Immature natural killer cell (primary cell): ENCODE measurements around the gene CLDN22. TPM values are rescaled to one million over a fixed set of nuclear protein-coding genes. Genes with fewer than 3 reads are reported as not detected.

ENCODE experiments used
- DNase-seq, 3 donors: peaks; one replicate each; pipeline ENCODE4 v3.0.0; 2022; ENCODE audit warnings: mixed read lengths in 1 of 3
- H3K27ac Mint-ChIP-seq, 6 donors: one replicate each; pipeline ENCODE4 v1.8.0; 2020; ENCODE audit warnings: mixed read lengths in 6 of 6, mild to moderate bottlenecking in 5 of 6, inconsistent platforms in 4 of 6, moderate library complexity in 3 of 6
- H3K27me3 Mint-ChIP-seq, 3 donors: one replicate each; pipeline ENCODE4 v1.8.0; 2020 to 2021; ENCODE audit warnings: low read depth in 3 of 3, mild to moderate bottlenecking in 3 of 3, mixed read lengths in 3 of 3, moderate library complexity in 3 of 3, inconsistent platforms in 1 of 3
- H3K36me3 Mint-ChIP-seq, 3 donors: one replicate each; pipeline ENCODE4 v1.8.0; 2020; ENCODE audit warnings: mixed read lengths in 3 of 3, inconsistent platforms in 2 of 3, mild to moderate bottlenecking in 2 of 3
- H3K4me1 Mint-ChIP-seq, 2 donors: one replicate each; pipeline ENCODE4 v1.8.0; 2020; ENCODE audit warnings: inconsistent platforms in 2 of 2, mild to moderate bottlenecking in 2 of 2, mixed read lengths in 2 of 2, moderate library complexity in 1 of 2
- H3K4me3 Mint-ChIP-seq, 5 donors: one replicate each; pipeline ENCODE4 v1.8.0; 2020; ENCODE audit warnings: mild to moderate bottlenecking in 5 of 5, mixed read lengths in 5 of 5, inconsistent platforms in 3 of 5, moderate library complexity in 3 of 5
- H3K9me3 Mint-ChIP-seq, 6 donors: one replicate each; pipeline ENCODE4 v1.8.0; 2020; ENCODE audit warnings: mild to moderate bottlenecking in 6 of 6, mixed read lengths in 6 of 6, inconsistent platforms in 4 of 6, moderate library complexity in 3 of 6
- polyA plus RNA-seq, 3 donors: library from polyadenylated mRNA; unstranded; fragments of 300-500 nt; fragmentation: Illumina TruSeq; gene quantifications; one replicate each; pipeline ENCODE4 v1.2.3, GENCODE V29; 2021

Gene CLDN22
- polyA plus RNA-seq, 3 donors from 2014 or later = 0.52 TPM; not detected in 2

DNA sequence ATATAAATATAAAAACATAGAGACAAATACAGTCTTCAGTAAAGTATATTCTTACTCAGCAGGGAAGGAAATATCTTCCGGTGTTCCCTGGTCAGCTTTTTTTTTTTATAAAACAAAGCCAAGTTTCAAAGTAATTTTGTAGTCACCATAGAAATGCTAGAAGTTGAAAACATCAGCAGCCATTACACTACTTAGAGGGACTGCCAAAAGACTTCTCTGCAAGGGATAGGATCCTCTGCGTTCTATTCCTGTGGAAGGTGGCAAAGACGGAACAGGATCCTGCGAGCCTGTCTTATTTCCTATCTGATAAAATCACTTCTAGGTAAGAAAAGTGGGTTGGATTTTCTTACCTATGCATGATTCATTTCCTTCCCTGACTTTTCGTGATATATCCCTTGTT is 19.4 kb downstream of the CLDN22 start:
- Mint-ChIP-seq H3K4me3 (no peak overlapping the region), H3K4me1 (no peaks in the 10 kb centered on the region), H3K27ac (no peak overlapping the region), H3K27me3 (peaks cover 0 to 3% (median 2%) of the 10 kb centered on the region in 3 donors), H3K9me3 (no peaks in the 10 kb centered on the region), H3K36me3 (peaks cover 0 to 12% (median 5%) of the 10 kb centered on the region in 3 donors)
- DNase-seq = no peak

DNA sequence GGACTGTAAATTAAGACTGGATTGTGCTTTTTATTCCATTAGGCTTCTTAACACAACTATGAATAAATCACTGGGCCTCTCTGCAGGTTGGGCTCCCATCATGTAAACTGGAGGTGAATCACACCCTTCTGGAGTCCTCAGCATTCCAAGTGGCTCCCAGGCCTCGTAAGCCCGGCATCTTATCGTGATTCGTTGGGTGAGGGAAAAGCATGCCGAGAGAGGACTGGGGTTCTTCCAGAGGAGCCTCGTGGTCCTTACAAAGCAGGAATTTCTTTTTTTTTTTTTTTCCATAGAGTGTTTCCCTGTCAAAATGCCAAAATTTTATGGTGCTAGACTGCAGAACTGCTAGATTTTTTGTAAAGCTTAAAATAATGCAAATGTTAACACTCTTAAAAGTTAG is 20.0 kb downstream of the CLDN22 start:
- H3K36me3 Mint-ChIP-seq = peaks cover 0 to 12% (median 5%) of the 10 kb centered on the region in 3 donors
- no peaks in the 10 kb centered on the region for H3K9me3 Mint-ChIP-seq
- no peak for DNase-seq
- no peaks in the 10 kb centered on the region for H3K4me1 Mint-ChIP-seq
- H3K27ac Mint-ChIP-seq = no peak overlapping the region
- peaks cover 0 to 3% (median 2%) of the 10 kb centered on the region in 3 donors for H3K27me3 Mint-ChIP-seq
- no peak overlapping the region for H3K4me3 Mint-ChIP-seq

DNA sequence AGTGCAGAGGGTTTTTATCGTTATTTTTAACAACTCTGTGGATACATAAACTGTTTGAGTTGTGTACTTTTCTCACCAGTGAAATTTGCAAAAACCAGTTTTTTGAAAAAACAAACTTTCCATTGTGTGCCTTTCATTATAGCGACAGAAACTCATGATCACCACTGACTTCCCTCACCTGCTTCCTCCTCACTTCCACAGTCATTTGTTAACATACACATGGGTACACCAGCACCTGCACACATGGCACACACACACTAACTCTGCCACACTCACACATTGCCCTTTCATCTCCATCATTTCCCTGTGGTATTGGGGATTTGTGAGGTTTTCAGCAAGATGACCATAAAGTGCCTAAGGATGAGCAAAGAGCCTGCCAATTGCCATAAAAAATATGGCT is 20.6 kb downstream of the CLDN22 start:
- DNase-seq = no peak
- Mint-ChIP-seq H3K36me3 (peaks cover 0 to 15% (median 7%) of the 10 kb centered on the region in 3 donors), H3K27me3 (peaks cover 0 to 3% (median 3%) of the 10 kb centered on the region in 3 donors), H3K4me1 (no peaks in the 10 kb centered on the region), H3K27ac (no peak overlapping the region), H3K9me3 (no peaks in the 10 kb centered on the region), H3K4me3 (no peak overlapping the region)

DNA sequence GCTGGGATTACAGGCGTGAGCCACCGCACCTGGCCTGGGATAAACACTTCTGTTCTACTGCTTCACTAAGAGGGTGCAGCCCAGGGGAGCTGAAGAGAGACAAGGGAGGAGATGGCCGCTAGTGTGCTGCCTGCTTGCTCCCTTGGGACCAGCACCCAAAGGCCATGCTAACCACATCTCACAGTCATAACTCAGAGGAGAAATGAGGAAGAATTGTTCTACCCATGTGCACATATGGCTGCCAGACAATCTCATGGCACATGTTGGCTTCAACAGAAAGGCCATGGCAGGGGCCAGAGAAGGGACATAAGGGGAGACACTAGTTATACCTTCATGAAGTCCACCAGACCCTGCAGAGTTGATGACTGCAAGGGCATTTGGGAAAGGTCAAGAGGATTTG is 22.4 kb downstream of the CLDN22 start:
- no peak for DNase-seq
- Mint-ChIP-seq H3K4me3 (no peak overlapping the region), H3K4me1 (no peaks in the 10 kb centered on the region), H3K27me3 (peaks cover 1 to 4% (median 3%) of the 10 kb centered on the region in 3 donors), H3K9me3 (no peaks in the 10 kb centered on the region), H3K27ac (no peak overlapping the region), H3K36me3 (peaks cover 0 to 16% (median 11%) of the 10 kb centered on the region in 3 donors)

DNA sequence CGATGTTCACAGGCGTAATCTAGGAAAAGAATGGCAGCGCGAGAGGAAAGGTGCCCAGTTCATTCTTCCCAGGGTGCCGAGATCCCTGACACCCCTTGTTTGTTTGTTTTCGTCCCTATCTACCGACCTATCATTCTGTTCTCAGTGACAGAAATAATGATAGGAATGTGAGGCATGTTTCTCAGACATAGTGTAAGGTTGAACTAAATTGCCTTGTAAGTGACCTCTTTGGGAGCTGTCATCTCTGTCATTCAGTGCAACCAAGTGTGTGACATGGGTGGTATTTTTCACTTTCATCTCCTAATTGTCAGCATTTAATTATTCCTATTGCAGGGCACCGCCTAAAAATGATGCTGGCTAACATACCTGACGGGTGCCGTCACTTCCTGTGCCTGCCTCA is 24.4 kb downstream of the CLDN22 start:
- Mint-ChIP-seq H3K4me1 (no peaks in the 10 kb centered on the region), H3K4me3 (no peak overlapping the region), H3K27ac (no peak overlapping the region), H3K36me3 (peaks cover 0 to 25% (median 15%) of the 10 kb centered on the region in 3 donors), H3K27me3 (peaks cover 1 to 4% (median 3%) of the 10 kb centered on the region in 3 donors), H3K9me3 (no peaks in the 10 kb centered on the region)
- DNase-seq = no peak

DNA sequence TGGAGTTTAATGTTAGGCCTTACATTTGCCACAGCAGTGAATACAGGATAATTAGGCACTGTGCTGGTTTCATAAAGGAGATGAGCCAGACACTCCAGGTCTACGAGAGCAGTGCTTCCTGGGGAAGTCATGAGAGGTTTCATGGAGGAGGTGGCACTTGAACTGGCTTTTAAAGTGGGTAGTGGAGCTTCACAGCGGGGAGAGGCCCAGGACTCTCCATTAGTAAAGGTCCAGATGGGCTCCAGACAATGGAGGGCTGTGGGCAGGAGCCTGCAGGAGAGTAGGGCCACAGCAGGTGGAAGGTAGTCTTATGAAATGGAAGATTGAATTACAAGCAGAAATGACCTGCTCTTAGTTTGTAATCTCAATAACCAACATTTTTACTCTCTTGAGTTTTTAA is 29.0 kb downstream of the CLDN22 start:
- Mint-ChIP-seq H3K27me3 (peaks cover 1 to 6% (median 2%) of the 10 kb centered on the region in 3 donors), H3K27ac (no peak overlapping the region), H3K4me3 (no peak overlapping the region), H3K9me3 (no peaks in the 10 kb centered on the region), H3K4me1 (no peaks in the 10 kb centered on the region), H3K36me3 (peaks cover 1 to 28% (median 12%) of the 10 kb centered on the region in 3 donors)
- DNase-seq = no peak

DNA sequence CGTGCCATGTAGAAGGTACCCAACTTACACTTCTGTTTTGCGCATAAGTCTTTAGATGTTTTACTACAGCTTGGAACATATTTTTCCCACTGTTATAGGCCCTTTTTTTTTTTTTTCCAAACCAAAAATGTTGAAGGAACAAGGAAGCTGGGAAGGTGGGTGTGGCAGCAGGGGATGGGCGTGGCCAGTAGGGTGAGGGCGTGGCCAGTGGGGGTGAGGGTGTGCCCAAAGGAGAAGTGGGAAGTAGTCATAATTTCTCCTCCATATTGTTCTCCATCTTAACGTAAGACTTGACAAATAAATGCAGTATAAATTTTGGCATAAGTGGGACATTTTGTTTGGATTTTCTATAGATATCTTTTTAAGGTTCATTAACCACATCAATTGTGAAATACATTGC is 30.4 kb downstream of the CLDN22 start:
- Mint-ChIP-seq H3K27me3 (peaks cover 1 to 4% (median 2%) of the 10 kb centered on the region in 3 donors), H3K4me3 (no peak overlapping the region), H3K36me3 (peaks cover 5 to 30% (median 15%) of the 10 kb centered on the region in 3 donors), H3K4me1 (no peaks in the 10 kb centered on the region), H3K9me3 (no peaks in the 10 kb centered on the region), H3K27ac (no peak overlapping the region)
- DNase-seq = no peak

DNA sequence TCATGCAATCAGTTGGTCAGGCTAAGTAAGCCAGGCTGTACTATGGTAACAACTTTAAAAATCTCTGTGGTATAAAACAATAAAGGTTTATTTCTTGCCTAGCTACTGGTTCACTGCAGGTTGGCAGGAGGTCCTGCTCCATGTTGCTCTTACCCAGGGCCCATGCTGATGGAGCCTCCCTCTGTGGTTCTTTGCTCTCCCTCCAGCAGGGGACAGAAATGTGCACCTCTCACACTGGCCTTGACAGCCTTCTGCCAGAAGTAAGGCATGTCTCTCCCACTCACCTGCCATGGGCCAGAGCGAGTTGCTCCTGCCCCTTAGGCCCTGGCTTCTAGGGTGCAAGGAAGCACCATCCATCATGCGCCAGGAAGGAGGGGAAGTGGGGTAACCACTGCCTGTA is 31.1 kb downstream of the CLDN22 start:
- no peak overlapping the region for H3K4me3 Mint-ChIP-seq
- peaks cover 7 to 34% (median 12%) of the 10 kb centered on the region in 3 donors for H3K36me3 Mint-ChIP-seq
- H3K4me1 Mint-ChIP-seq = no peaks in the 10 kb centered on the region
- peaks cover 0 to 2% (median 2%) of the 10 kb centered on the region in 3 donors for H3K27me3 Mint-ChIP-seq
- no peak for DNase-seq
- H3K27ac Mint-ChIP-seq = peak overlapping the region in 1 of 6 donors; percentile 22
- H3K9me3 Mint-ChIP-seq = no peaks in the 10 kb centered on the region

DNA sequence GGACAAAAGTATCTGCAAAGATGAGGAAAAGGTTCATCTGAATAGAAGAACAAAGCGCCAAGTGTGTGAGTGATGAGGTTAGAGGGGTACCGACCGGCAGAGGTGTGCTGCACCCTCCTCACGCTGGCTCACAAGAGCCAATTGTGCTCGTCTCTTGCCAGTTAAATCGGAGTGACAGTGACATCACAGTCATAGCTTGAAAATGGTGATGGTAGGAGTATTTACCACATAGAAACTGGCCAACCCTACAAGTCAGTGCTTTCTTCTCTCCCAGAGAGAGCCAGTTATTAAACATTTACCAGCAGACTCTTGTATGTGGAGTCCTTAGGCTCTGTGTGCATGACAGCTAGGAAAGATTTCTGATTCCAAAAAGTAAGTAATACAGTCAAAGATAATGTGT is 32.4 kb downstream of the CLDN22 start:
- Mint-ChIP-seq H3K36me3 (peaks cover 7 to 39% (median 12%) of the 10 kb centered on the region in 3 donors), H3K4me1 (no peaks in the 10 kb centered on the region), H3K9me3 (no peaks in the 10 kb centered on the region), H3K27me3 (peaks cover 0 to 2% (median 2%) of the 10 kb centered on the region in 3 donors), H3K27ac (no peak overlapping the region), H3K4me3 (no peak overlapping the region)
- no peak for DNase-seq

DNA sequence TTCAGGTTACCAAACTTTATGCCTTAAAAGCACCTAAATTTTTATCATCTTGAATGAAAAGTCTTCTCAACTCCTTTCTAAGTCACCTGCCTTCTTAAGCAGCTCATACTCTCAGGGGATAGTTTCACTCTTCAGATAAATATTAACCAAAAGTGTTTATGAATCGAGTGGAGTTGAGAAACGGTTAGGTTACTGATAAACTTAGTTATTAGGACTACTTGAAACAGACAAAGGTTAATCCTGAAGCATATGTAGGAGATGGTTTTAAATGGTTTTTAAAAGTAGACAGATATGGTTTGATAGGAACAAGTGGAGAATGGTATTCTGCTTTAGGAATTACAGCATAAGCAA is 32.8 kb downstream of the CLDN22 start:
- H3K9me3 Mint-ChIP-seq = no peaks in the 10 kb centered on the region
- H3K27me3 Mint-ChIP-seq = peaks cover 0 to 2% (median 2%) of the 10 kb centered on the region in 3 donors
- no peak overlapping the region for H3K4me3 Mint-ChIP-seq
- H3K27ac Mint-ChIP-seq = no peak overlapping the region
- no peaks in the 10 kb centered on the region for H3K4me1 Mint-ChIP-seq
- peaks cover 7 to 39% (median 16%) of the 10 kb centered on the region in 3 donors for H3K36me3 Mint-ChIP-seq
- no peak for DNase-seq

DNA sequence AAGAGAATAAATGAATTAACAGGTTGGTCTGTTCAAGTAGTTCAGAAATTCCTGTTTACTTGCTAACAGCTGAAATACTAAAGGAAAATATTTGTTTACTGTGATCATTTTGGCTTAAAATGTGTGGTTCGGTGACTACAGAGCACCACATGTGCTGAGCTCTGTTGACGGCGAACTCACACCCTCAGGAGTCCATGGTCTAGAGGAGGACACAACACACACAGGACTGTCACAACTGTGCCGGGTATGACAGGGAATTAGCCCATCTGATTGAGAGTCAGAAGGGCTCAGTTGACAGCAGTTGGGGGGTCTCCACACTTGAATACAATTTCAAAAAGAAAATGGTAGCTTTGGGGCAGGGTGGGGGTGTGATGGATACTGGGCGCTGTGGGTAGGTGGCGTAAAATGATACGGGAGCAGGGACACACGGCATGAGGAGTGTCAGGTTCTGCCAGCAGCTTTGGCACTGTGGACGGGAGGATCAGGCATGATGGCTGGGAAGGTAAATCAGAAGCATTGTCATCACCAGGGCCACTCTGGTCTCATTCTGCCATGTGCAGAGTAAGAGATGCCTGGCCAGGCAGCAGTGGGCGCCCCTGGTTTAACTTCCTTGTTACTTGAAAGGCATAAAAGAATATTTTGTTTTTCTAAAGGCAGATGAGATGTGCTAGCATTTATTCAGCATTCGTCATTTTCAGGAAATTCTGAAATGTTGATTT is 33.3 kb downstream of the CLDN22 start:
- Mint-ChIP-seq H3K27me3 (peaks cover 0 to 2% (median 2%) of the 10 kb centered on the region in 3 donors), H3K4me3 (no peak overlapping the region), H3K4me1 (no peaks in the 10 kb centered on the region), H3K36me3 (peaks cover 7 to 40% (median 18%) of the 10 kb centered on the region in 3 donors), H3K9me3 (no peaks in the 10 kb centered on the region), H3K27ac (no peak overlapping the region)
- no peak for DNase-seq

DNA sequence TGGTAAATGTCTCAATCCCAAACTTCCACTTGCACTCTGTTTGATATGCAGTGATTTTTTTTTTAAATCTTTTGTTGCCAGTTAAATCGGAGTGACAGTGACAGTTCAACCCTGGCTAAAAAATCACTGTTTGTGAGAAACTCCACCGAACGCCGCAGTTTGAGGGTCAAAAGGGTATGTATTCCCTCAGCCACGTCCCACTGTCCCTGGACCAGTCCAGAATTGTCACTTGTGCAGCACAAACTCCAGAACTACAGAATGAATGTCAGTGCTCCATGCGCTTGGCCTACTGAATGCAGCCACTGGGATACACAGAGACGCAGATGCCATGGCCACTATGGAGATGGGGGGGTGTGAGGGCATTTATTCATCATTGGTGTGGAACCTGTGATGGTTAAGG is 34.2 kb downstream of the CLDN22 start:
- Mint-ChIP-seq H3K9me3 (no peaks in the 10 kb centered on the region), H3K4me3 (no peak overlapping the region), H3K36me3 (peaks cover 7 to 37% (median 16%) of the 10 kb centered on the region in 3 donors), H3K27ac (no peak overlapping the region), H3K4me1 (no peaks in the 10 kb centered on the region), H3K27me3 (peaks cover 0 to 2% (median 2%) of the 10 kb centered on the region in 3 donors)
- DNase-seq = no peak

DNA sequence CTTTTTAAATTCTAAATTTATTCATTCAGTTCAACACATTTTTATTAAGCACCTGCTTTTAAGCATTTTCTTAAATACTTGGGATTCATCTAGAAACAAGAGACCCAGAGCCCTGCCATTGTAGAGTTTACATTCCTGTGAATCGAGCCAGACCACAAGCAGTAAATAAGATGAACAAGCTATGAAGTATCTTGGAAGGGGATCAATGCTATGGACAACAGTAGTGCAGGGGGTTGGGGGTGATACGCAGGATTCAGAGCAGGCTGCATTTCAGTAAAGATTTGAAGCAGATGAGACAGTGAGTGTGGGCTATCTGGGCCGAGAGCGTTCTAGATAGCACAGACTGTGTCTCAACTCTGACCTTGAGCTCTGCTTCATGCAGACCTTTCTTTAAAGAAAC is 35.1 kb downstream of the CLDN22 start:
- Mint-ChIP-seq H3K9me3 (no peaks in the 10 kb centered on the region), H3K36me3 (peaks cover 7 to 36% (median 20%) of the 10 kb centered on the region in 3 donors), H3K4me1 (no peaks in the 10 kb centered on the region), H3K27ac (no peak overlapping the region), H3K4me3 (no peak overlapping the region), H3K27me3 (peaks cover under 1 to 4% (median 2%) of the 10 kb centered on the region in 3 donors)
- no peak for DNase-seq

DNA sequence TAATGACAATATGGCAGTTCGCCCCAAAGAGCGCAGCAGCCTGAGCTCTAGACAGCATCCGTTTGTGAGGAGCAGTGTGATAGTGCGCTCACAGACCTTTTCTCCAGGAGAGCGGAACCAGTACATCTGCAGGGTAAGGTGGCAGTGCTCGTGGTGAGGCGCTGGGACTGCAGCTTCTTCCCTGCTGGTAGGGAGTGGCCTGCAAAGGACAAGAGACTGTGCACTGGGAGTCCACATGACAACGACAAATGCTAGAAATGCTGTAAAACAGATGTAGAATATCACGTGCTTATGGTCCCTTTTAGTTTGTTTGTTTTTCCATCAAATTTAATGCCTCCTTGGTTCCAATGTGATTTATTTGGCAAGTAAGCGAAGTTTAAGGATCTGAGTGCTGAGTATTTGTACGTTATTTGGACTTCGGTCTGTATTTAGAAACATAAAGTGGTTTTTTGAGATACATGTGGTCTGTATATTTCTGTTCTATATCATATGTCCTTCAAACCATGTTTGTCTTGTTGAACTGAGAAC is 35.8 kb downstream of the CLDN22 start:
- H3K27me3 Mint-ChIP-seq = peaks cover 2 to 4% (median 3%) of the 10 kb centered on the region in 3 donors
- H3K4me1 Mint-ChIP-seq = no peaks in the 10 kb centered on the region
- no peak overlapping the region for H3K4me3 Mint-ChIP-seq

More for the DNA sequence above, 35.8 kb downstream of the CLDN22 start:
- no peaks in the 10 kb centered on the region for H3K9me3 Mint-ChIP-seq
- H3K36me3 Mint-ChIP-seq = peaks cover 7 to 36% (median 20%) of the 10 kb centered on the region in 3 donors
- DNase-seq = no peak
- no peak overlapping the region for H3K27ac Mint-ChIP-seq
